ENCODE data around the gene SMARCC1. TPM values are rescaled to one million over a fixed set of nuclear protein-coding genes. Genes with fewer than 3 reads are reported as not detected.

SMARCC1 gene
- total RNA-seq, 4 donors from 2014 or later, result 25.0 to 110 (median 56.4) TPM

DNA sequence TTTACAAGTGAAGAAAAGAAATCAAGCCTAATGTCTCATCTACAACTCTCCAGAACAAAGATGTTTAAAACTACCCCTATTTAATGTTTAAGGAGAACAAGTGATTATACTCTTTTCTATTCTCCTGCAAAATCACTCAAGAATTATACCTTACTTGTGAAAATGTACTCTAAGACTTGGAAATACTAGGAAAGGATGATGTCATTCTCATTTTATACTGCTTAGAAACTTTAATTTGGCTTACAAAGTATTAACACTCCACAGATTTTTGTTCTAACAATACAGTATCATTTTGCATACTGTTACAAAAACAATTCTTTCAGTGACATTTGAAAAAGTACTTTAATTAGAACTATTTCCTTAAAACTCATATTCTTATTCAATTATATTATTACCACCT is 89.5 kb downstream of the SMARCC1 start:
- TF ChIP-seq, protein P1, sequence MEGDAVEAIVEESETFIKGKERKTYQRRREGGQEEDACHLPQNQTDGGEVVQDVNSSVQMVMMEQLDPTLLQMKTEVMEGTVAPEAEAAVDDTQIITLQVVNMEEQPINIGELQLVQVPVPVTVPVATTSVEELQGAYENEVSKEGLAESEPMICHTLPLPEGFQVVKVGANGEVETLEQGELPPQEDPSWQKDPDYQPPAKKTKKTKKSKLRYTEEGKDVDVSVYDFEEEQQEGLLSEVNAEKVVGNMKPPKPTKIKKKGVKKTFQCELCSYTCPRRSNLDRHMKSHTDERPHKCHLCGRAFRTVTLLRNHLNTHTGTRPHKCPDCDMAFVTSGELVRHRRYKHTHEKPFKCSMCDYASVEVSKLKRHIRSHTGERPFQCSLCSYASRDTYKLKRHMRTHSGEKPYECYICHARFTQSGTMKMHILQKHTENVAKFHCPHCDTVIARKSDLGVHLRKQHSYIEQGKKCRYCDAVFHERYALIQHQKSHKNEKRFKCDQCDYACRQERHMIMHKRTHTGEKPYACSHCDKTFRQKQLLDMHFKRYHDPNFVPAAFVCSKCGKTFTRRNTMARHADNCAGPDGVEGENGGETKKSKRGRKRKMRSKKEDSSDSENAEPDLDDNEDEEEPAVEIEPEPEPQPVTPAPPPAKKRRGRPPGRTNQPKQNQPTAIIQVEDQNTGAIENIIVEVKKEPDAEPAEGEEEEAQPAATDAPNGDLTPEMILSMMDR (IDR thresholded peaks at IDR 0.05), result no peak
- TF ChIP-seq POLR2A (IDR thresholded peaks at IDR 0.05), result no peak
- Histone ChIP-seq H3K27me3 (no peaks in the 10 kb centered on the region), H3K4me3 (no peak overlapping the region), H3K27ac (no peak overlapping the region), H3K9me3 (no peaks in the 10 kb centered on the region), H3K36me3 (peaks cover 0 to 67% (median 0%) of the 10 kb centered on the region in 3 donors), H3K4me1 (no peaks in the 10 kb centered on the region)
- DNase-seq, result no peak

DNA sequence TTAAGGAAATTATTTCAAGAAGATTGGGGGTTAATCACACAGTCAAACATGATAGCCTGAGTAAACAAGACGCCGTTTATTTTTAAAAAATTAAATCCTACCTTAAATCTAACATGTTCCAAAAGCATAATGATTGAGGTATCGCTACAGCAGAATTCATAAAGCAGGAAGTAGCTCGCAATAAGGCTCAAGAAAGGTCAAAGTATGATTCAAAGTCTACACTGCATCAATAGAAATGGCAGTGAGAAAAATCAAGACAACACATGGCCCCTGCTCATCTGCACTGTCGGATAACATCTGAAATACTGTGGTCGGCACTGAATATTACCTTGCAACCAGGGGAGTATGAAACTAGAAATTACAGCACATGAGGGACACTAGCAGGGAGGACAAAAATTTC is 93.2 kb downstream of the SMARCC1 start:
- DNase-seq, result no peak
- Histone ChIP-seq H3K4me1 (no peaks in the 10 kb centered on the region), H3K36me3 (peaks cover 0 to 70% (median 0%) of the 10 kb centered on the region in 3 donors), H3K27ac (no peak overlapping the region), H3K27me3 (no peaks in the 10 kb centered on the region), H3K9me3 (no peaks in the 10 kb centered on the region), H3K4me3 (no peak overlapping the region)
- TF ChIP-seq, protein P1 (IDR thresholded peaks at IDR 0.05), result no peak

DNA sequence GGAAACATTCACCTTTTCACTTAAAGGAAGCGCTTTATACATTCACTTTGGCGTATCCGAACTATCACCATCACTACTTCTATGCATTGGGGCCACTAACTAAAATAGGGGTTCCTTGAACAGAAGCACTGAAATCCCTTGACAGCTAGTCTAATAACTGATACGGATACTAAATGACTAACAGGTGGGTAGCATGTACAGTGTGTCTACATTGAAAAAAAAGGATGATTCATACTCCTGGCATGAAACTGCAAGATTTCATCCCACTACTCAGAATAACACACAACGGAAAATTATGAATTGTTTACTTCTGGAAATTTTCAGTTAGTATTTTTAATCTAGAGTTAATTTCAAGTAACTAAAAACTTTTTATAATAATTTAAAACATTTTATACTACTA is 96.7 kb downstream of the SMARCC1 start:
- DNase-seq, result no peak
- TF ChIP-seq, protein P1 (IDR thresholded peaks at IDR 0.05), result no peak
- TF ChIP-seq POLR2A (IDR thresholded peaks at IDR 0.05), result no peak
- Histone ChIP-seq H3K4me3 (no peak overlapping the region), H3K27ac (no peak overlapping the region), H3K4me1 (no peaks in the 10 kb centered on the region), H3K27me3 (no peaks in the 10 kb centered on the region), H3K36me3 (peaks cover 0 to 54% (median 0%) of the 10 kb centered on the region in 3 donors), H3K9me3 (no peaks in the 10 kb centered on the region)

DNA sequence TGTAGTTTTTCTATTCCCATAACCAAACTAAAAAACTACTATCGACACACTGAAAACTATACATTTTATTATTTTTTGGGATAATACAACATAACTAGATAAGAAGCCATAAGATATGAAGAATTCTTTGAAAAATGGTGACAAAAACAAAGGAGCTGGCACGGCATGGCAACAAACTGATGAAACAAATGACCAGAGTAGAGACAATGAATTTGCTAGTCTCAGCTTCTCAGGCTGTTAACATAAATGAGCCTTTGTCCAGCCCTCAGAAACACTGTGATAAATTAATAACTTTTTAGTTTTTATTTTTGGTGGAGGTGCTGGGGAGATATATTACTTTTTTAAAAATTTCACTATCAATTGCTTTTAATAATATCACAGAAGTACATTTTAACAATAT is 100.7 kb downstream of the SMARCC1 start:
- Histone ChIP-seq H3K4me3 (no peak overlapping the region), H3K4me1 (no peaks in the 10 kb centered on the region), H3K27me3 (no peaks in the 10 kb centered on the region), H3K36me3 (peaks cover 0 to 68% (median 0%) of the 10 kb centered on the region in 3 donors), H3K27ac (no peak overlapping the region), H3K9me3 (no peaks in the 10 kb centered on the region)
- no peak for TF ChIP-seq POLR2A (IDR thresholded peaks at IDR 0.05)
- TF ChIP-seq, protein P1 (IDR thresholded peaks at IDR 0.05), result no peak
- no peak for DNase-seq

DNA sequence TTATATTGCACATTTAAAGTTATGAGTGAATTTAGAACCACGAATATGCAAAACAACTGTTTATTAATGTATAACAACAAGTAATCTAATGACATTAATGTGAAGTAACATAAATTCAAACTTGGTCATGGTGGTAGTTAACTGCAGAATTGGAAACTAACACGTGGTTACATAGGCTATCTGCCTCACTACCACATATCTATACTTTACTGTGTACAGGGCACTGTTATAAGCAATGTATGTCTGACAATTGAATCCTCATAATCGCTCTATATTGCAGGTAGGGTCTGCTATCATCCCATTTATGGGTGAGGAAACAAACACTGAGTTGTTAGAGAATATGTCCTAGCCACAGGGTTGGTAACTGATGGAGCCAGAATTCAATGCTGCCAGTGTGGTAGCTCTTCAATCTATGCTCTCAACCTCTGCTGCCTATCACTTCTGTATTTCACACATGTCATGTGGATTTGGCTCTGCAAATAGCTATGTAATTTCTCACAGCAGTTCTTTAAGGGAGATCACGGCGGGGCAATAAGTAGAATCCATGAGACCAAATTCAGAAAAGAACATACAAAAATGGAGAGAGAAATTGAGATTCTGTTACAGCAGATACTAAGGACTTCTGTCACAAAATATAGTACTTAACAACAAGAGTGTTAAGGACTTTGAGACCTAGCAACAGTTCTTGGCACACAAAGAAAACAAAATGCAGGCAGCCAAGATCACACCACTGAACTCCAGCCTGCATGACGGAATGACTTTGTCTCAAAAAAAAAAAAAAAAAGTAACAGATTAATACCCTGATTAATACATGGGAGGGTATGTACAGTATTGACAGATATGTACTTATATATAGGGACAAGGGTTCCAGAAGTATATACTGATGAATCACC is 103.0 kb downstream of the SMARCC1 start:
- H3K9me3 ChIP-seq, result no peaks in the 10 kb centered on the region
- no peak for DNase-seq
- no peaks in the 10 kb centered on the region for H3K4me1 ChIP-seq
- H3K36me3 ChIP-seq, result peaks cover 0 to 74% (median 0%) of the 10 kb centered on the region in 3 donors
- H3K27ac ChIP-seq, result no peak overlapping the region
- no peaks in the 10 kb centered on the region for H3K27me3 ChIP-seq
- no peak for TF ChIP-seq POLR2A (IDR thresholded peaks at IDR 0.05)
- H3K4me3 ChIP-seq, result no peak overlapping the region

DNA sequence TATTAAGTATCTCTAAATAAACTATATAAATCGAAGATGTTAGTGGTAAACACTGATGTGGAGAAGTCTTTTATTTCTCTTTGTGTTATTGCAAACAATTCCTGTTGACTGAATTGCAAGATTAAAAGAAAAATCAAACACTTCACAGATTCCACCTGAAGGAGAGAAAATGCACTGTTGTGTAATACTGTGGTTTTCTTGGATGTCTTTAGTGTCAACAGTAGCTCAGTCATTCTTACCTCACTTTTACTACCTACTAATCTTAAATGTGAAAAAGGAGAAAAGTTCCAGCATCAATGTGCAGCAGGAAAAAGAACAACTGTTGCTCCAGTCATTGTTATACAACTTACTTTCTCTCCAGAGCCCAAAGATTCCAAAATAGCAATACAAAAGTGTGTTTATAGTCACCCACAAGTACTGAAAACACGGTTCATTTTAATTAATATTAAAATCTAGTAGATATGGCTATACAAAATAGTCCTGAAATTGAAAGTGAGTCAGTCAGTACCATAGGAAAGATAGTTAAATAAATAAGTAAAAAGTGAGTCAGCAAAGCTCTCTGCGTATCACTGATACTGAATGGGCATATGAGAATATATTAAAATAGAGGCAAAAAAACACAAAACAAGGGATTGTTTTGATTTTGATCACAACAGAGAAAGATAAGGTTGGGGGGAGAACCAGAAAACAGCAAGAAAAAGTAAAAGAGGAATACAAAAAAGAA is 112.5 kb downstream of the SMARCC1 start:
- no peaks in the 10 kb centered on the region for H3K27me3 ChIP-seq
- TF ChIP-seq POLR2A (IDR thresholded peaks at IDR 0.05), result no peak
- TF ChIP-seq, protein P1 (IDR thresholded peaks at IDR 0.05), result no peak
- no peak overlapping the region for H3K27ac ChIP-seq
- H3K36me3 ChIP-seq, result peaks cover 0 to 54% (median 5%) of the 10 kb centered on the region in 3 donors
- no peaks in the 10 kb centered on the region for H3K4me1 ChIP-seq
- DNase-seq, result no peak
- H3K9me3 ChIP-seq, result no peaks in the 10 kb centered on the region
- H3K4me3 ChIP-seq, result no peak overlapping the region
